Uterus (tissue), 4 donors: Measurements from ENCODE around the gene CLDN1. TPM values are rescaled to one million over a fixed set of nuclear protein-coding genes. Genes with fewer than 3 reads are reported as not detected.

ENCODE experiments used
- DNase-seq, 2 donors: peaks; one replicate each; pipeline ENCODE4 v3.0.0-alpha.2; 2019 to 2020
- H3K27ac ChIP-seq, 2 donors: fragments of 200-600 bp; sonication (generic); 1 replicate in 1 of 2; 2 replicates in 1 of 2; pipeline ENCODE4 v1.5.1; 2016 to 2018
- H3K27me3 ChIP-seq, 2 donors: fragments of 200-600 bp; sonication (generic); one replicate each; pipeline ENCODE4 v1.5.1; 2018 to 2019; ENCODE audit warnings: control low read depth in 1 of 2
- H3K36me3 ChIP-seq, 2 donors: fragments of 200-600 bp; sonication (generic); one replicate each; pipeline ENCODE4 v1.5.1; 2019; ENCODE audit warnings: control low read depth in 1 of 2
- H3K4me1 ChIP-seq, 2 donors: fragments of 200-600 bp; sonication (generic); one replicate each; pipeline ENCODE4 v1.5.1; 2018 to 2019; ENCODE audit warnings: control low read depth in 1 of 2
- H3K4me3 ChIP-seq, 2 donors: fragments of 200-600 bp; sonication (generic); 1 replicate in 1 of 2; 2 replicates in 1 of 2; pipeline ENCODE4 v1.5.1; 2018 to 2019; ENCODE audit warnings: mild to moderate bottlenecking in 1 of 2
- H3K9me3 ChIP-seq, 2 donors: fragments of 200-600 bp; sonication (generic); one replicate each; pipeline ENCODE4 v1.5.1; 2019; ENCODE audit warnings: control low read depth in 1 of 2
- POLR2A ChIP-seq, 2 donors: fragments of 450-650 bp; IDR thresholded peaks; one replicate each; pipeline ENCODE4 v1.6.1; 2016; ENCODE audit warnings: antibody characterized with exemption in 2 of 2, mild to moderate bottlenecking in 1 of 2, moderate library complexity in 1 of 2
- intact Hi-C: fragments of 100-400 bp; cut with DNase I; formaldehyde crosslinking; loops from one replicate; pipeline ENCODE4 v1.15.1; 2023; ENCODE audit warnings: low total_unique reads
- total RNA-seq, 4 donors: library from RNA; depleted of rRNA in 3 of 4; stranded (reverse); fragments of >200 nt in 3 of 4; gene quantifications; one replicate each; pipeline versions ENCODE4 v1.1.0 to v1.2.4, GENCODE V29; 2014 to 2023
- TF ChIP-seq, protein P1 (sequence below), 4 experiments: fragments of 200-600 bp in 2 of 4; fragments of 450-650 bp in 2 of 4; sonication (generic) in 2 of 4; IDR thresholded peaks; one replicate each; pipeline ENCODE4 v1.5.1; 2016 to 2019; ENCODE audit warnings: antibody characterized with exemption in 4 of 4, mild to moderate bottlenecking in 2 of 4, moderate library complexity in 1 of 4
- donor health status: DM: yes; HTN: yes; CAD: no.

The CLDN1 gene
- total RNA-seq, 4 donors from 2014 or later: 15.1 to 200 (median 38.6) TPM

DNA sequence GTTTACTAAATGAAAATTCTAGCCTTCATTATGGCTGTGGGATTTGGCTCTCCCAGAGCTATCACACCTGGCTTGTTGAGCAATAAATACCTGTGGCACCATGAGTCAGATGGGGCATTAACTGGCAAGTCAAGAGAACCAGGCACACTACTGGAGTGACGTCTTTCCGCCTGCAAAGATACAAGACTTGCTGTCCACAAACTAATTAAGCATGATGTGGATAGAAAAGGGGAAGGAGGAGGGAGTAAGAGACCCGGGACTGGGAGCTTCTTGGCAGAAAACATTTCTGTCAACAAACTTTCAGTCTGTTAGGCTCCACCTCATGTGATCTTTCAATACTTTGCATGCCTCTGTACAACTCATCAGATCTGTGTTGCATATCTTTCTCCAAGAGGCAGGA, 56.5 kb downstream of the CLDN1 start:
- intact Hi-C loops: no loop called here
- Histone ChIP-seq H3K4me3 (no peak overlapping the region), H3K9me3 (no peaks in the 10 kb centered on the region), H3K27ac (no peak overlapping the region), H3K4me1 (no peaks in the 10 kb centered on the region), H3K36me3 (no peaks in the 10 kb centered on the region), H3K27me3 (no peaks in the 10 kb centered on the region)
- TF ChIP-seq, protein P1, sequence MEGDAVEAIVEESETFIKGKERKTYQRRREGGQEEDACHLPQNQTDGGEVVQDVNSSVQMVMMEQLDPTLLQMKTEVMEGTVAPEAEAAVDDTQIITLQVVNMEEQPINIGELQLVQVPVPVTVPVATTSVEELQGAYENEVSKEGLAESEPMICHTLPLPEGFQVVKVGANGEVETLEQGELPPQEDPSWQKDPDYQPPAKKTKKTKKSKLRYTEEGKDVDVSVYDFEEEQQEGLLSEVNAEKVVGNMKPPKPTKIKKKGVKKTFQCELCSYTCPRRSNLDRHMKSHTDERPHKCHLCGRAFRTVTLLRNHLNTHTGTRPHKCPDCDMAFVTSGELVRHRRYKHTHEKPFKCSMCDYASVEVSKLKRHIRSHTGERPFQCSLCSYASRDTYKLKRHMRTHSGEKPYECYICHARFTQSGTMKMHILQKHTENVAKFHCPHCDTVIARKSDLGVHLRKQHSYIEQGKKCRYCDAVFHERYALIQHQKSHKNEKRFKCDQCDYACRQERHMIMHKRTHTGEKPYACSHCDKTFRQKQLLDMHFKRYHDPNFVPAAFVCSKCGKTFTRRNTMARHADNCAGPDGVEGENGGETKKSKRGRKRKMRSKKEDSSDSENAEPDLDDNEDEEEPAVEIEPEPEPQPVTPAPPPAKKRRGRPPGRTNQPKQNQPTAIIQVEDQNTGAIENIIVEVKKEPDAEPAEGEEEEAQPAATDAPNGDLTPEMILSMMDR (IDR thresholded peaks at IDR 0.05): no peak
- no peak for TF ChIP-seq POLR2A (IDR thresholded peaks at IDR 0.05)
- DNase-seq: no peak

DNA sequence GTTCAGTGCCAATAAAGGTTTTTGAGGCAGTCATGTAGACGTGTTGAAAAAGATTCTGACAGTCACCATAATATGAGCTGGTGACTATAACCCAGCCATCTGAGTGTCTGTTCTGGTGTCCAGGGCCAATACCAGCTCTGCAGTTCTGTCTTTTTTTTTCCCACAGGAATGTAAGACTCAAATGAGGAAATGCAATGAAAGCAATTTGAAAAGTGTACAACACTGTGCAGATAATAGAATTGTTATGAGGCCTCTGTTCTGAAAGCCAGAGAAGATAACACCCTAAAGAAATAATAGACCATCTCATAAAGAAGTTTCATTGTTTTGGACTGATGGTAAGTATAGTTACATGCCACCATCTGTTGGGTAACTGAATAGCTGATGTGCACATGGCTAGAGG, 57.1 kb downstream of the CLDN1 start:
- Histone ChIP-seq H3K27me3 (no peaks in the 10 kb centered on the region), H3K4me1 (no peaks in the 10 kb centered on the region), H3K9me3 (no peaks in the 10 kb centered on the region), H3K4me3 (no peak overlapping the region), H3K36me3 (no peaks in the 10 kb centered on the region), H3K27ac (no peak overlapping the region)
- TF ChIP-seq, protein P1 (IDR thresholded peaks at IDR 0.05): no peak
- TF ChIP-seq POLR2A (IDR thresholded peaks at IDR 0.05): no peak
- intact Hi-C loops: no loop called here
- DNase-seq: no peak

DNA sequence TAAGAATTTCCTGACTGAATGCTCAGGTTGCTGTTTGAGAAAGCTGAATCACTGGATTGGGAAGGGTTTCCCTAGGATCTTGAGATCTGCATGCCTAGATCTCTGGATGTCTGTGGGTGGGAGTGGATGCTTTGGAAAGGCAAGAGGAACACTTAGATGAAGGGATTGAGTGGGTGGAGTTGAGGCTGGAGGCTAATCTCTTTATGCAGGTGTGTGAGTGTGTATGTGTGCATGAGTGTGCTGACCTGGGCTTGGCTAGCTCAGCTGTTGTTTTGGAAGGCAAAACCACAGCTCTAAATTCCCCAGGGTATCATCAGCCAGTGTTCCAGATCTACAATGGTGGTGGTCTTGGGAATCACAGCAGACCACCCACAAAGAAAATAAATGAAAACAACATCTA, 60.5 kb downstream of the CLDN1 start:
- Histone ChIP-seq H3K9me3 (no peaks in the 10 kb centered on the region), H3K27ac (peak overlapping the region in 1 of 2 donors; percentile 14), H3K4me1 (no peaks in the 10 kb centered on the region), H3K36me3 (no peaks in the 10 kb centered on the region), H3K4me3 (no peak overlapping the region), H3K27me3 (no peaks in the 10 kb centered on the region)
- TF ChIP-seq POLR2A (IDR thresholded peaks at IDR 0.05): no peak
- TF ChIP-seq, protein P1 (IDR thresholded peaks at IDR 0.05): no peak
- no peak for DNase-seq
- intact Hi-C loops: no loop called here

- intact Hi-C loops: no loop called here
- no peak for DNase-seq
- H3K4me3 ChIP-seq: no peak overlapping the region
- peak overlapping the region in 1 of 2 donors; percentile 38 for H3K27ac ChIP-seq
- TF ChIP-seq, protein P1 (IDR thresholded peaks at IDR 0.05): no peak
- TF ChIP-seq POLR2A (IDR thresholded peaks at IDR 0.05): no peak
- no peaks in the 10 kb centered on the region for H3K27me3 ChIP-seq
- no peaks in the 10 kb centered on the region for H3K36me3 ChIP-seq
- H3K4me1 ChIP-seq: no peaks in the 10 kb centered on the region
- H3K9me3 ChIP-seq: no peaks in the 10 kb centered on the region
Observed at GRCh38 chr3:190261015-190261414, 61.2 kb downstream of the CLDN1 start.

DNA sequence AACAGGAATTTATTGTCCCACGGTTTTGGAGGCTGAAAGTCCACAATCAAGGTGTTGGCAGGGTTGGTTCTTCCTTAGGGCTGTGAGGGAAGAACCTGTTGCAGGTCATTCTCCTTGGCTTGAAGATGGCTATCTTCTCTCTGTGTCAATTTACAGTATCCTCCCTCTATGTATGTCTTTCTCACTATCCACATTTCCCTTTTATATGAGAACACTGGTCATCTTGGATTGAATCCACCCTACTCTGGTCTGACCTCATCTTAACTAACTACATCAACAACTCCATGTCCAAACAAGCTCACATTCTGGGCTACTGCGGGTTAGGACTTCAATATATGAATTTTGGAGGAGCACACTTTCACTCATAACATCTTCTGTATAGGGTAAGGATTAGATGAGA, 61.9 kb downstream of the CLDN1 start:
- TF ChIP-seq, protein P1 (IDR thresholded peaks at IDR 0.05): no peak
- no peak for TF ChIP-seq POLR2A (IDR thresholded peaks at IDR 0.05)
- Histone ChIP-seq H3K36me3 (no peaks in the 10 kb centered on the region), H3K9me3 (no peaks in the 10 kb centered on the region), H3K27ac (peak overlapping the region in 1 of 2 donors; percentile 38), H3K4me1 (no peaks in the 10 kb centered on the region), H3K4me3 (no peak overlapping the region), H3K27me3 (no peaks in the 10 kb centered on the region)
- DNase-seq: no peak
- intact Hi-C loops: no loop called here
